Measurements from ENCODE around the gene RBMXL2.
A peak's percentile ranks its signal among the peaks of the same experiment; 100 is the strongest.

RBMXL2 gene

GRCh38 chr11:7088921-7089320, at the start of gene RBMXL2:
TSS of gene RBMXL2 (plus strand) at chr11:7088998. CDS start at chr11:7089121, 123 bp downstream.
- TF ChIP-seq CTCF (IDR thresholded peaks at IDR 0.05; ENCODE audit: low read depth, low read length, missing control alignments), result no peak
- no peak within 1 kb of the TSS for H3K4me3 ChIP-seq (ENCODE audit: low read depth, low read length)
- in situ Hi-C loops (cut with HindIII; ENCODE audit: low sequenced_read_pairs), result no loop called here
- no peak for DNase-seq (ENCODE audit: low read depth)

- TF ChIP-seq CTCF (IDR thresholded peaks at IDR 0.05; ENCODE audit: low read depth, low read length, missing control alignments), result no peak
- in situ Hi-C loops (cut with HindIII; ENCODE audit: low sequenced_read_pairs), result no loop called here
- H3K4me3 ChIP-seq (ENCODE audit: low read depth, low read length), result no peak overlapping the region
- peak; percentile 72 for DNase-seq (ENCODE audit: low read depth)
Observed at GRCh38 chr11:7046474-7047175, 42.2 kb upstream of the RBMXL2 start.

- in situ Hi-C loops (cut with HindIII; ENCODE audit: low sequenced_read_pairs), result no loop called here
- DNase-seq (ENCODE audit: low read depth), result no peak
- no peak for TF ChIP-seq CTCF (IDR thresholded peaks at IDR 0.05; ENCODE audit: low read depth, low read length, missing control alignments)
- no peak overlapping the region for H3K4me3 ChIP-seq (ENCODE audit: low read depth, low read length)
Observed at GRCh38 chr11:7050191-7050590, 38.6 kb upstream of the RBMXL2 start.

GRCh38 chr11:7056828-7057513, 31.8 kb upstream of the RBMXL2 start:
- DNase-seq (ENCODE audit: low read depth), result no peak
- no peak for TF ChIP-seq CTCF (IDR thresholded peaks at IDR 0.05; ENCODE audit: low read depth, low read length, missing control alignments)
- in situ Hi-C loops (cut with HindIII; ENCODE audit: low sequenced_read_pairs), result no loop called here
- H3K4me3 ChIP-seq (ENCODE audit: low read depth, low read length), result no peak overlapping the region

GRCh38 chr11:7057641-7058040, 31.2 kb upstream of the RBMXL2 start:
- TF ChIP-seq CTCF (IDR thresholded peaks at IDR 0.05; ENCODE audit: low read depth, low read length, missing control alignments), result no peak
- no peak overlapping the region for H3K4me3 ChIP-seq (ENCODE audit: low read depth, low read length)
- no peak for DNase-seq (ENCODE audit: low read depth)
- in situ Hi-C loops (cut with HindIII; ENCODE audit: low sequenced_read_pairs), result no loop called here

GRCh38 chr11:7060868-7061267, 27.9 kb upstream of the RBMXL2 start:
- in situ Hi-C loops (cut with HindIII; ENCODE audit: low sequenced_read_pairs), result no loop called here
- H3K4me3 ChIP-seq (ENCODE audit: low read depth, low read length), result no peak overlapping the region
- no peak for TF ChIP-seq CTCF (IDR thresholded peaks at IDR 0.05; ENCODE audit: low read depth, low read length, missing control alignments)
- DNase-seq (ENCODE audit: low read depth), result peak; percentile 20

Measured in astrocyte of the cerebellum (primary cell).